GM12872 (cell line): ENCODE data around the gene SLC38A9.

Experiments
- TF ChIP-seq, protein P1 (sequence below): IDR thresholded peaks from 3 replicates; pipeline ENCODE4 v1.5.1; 2011; ENCODE audit warnings: low read depth, mild to moderate bottlenecking, low read length, moderate library complexity; ENCODE audit not compliant: insufficient read depth

The SLC38A9 gene

DNA sequence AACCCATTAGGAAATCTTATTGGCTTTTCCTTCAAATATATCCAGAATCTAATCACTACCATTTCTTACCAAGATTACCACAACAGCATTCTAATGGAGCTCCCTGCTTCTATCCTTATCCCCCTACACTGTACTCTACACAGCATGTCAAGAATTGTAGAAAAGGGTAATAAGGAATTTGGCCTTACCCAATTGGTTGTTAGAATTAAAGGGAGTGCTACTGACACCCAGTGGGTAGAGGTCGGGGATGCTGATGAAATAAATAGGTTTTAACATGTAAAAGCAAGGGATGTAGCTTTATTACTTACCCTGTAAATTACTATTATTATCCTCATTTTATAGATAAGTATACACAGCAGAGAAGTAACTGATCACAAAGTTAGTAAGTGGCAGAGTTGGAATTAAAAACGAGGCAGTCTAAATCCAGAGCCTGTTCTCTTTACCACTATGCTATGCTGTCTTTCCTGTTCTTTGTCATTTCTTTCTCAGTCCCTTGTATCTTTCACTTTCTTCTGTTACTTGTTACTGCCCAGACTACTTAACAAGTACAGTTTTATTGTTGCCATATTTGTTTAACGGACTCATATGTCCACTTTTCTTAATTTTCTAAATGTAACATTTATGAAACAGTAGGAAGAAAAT is 10.5 kb downstream of the SLC38A9 start:
- TF ChIP-seq, protein P1, sequence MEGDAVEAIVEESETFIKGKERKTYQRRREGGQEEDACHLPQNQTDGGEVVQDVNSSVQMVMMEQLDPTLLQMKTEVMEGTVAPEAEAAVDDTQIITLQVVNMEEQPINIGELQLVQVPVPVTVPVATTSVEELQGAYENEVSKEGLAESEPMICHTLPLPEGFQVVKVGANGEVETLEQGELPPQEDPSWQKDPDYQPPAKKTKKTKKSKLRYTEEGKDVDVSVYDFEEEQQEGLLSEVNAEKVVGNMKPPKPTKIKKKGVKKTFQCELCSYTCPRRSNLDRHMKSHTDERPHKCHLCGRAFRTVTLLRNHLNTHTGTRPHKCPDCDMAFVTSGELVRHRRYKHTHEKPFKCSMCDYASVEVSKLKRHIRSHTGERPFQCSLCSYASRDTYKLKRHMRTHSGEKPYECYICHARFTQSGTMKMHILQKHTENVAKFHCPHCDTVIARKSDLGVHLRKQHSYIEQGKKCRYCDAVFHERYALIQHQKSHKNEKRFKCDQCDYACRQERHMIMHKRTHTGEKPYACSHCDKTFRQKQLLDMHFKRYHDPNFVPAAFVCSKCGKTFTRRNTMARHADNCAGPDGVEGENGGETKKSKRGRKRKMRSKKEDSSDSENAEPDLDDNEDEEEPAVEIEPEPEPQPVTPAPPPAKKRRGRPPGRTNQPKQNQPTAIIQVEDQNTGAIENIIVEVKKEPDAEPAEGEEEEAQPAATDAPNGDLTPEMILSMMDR, result no peak

DNA sequence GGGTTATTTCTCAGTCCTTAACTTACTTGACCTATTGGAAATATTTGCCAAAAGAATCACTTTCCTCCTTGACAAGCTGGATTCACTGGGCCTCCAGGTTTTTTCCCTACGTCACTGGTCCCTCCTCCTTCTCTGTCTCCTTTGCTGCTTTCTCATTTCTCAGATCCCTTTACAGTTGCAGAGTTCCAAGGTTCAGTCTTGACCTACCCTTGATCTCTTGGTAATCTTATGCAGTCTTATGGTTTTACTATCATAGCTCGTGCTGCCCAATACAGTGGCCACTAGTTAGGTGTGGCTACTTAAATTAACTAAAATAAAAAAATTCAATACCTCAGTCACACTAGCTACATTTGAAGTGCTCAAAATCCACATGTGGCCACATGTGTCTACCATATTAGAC is 11.4 kb downstream of the SLC38A9 start:
- TF ChIP-seq, protein P1, result no peak

DNA sequence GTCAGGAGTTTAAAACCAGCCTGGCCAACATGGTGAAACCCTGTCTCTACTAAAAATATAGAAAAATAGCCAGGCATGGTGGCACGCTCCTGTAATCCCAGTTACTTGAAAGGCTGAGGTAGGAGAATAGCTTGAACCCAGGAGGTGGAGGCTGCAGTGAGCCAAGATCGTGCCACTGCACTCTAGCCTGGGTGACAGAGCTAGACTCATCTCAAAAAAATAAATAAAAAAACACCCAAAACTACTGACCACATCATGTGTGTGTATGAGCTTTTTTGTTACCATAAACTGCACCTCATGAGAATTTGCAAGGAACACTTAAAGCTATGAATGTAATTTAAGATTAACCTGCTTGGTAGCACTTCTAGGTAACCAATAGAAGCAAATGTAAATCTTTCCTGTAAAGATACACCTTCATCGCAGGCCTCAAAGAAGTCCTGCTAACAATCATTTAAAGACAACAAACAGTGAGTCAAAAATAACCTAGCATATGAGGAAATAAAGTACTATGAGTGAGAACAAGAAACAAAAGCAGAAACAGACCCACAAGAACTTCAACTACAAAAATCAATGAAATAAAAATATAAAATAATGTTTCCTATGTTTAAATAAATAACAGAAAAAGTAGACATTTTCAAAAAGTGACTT is 13.0 kb downstream of the SLC38A9 start:
- TF ChIP-seq, protein P1, result no peak

DNA sequence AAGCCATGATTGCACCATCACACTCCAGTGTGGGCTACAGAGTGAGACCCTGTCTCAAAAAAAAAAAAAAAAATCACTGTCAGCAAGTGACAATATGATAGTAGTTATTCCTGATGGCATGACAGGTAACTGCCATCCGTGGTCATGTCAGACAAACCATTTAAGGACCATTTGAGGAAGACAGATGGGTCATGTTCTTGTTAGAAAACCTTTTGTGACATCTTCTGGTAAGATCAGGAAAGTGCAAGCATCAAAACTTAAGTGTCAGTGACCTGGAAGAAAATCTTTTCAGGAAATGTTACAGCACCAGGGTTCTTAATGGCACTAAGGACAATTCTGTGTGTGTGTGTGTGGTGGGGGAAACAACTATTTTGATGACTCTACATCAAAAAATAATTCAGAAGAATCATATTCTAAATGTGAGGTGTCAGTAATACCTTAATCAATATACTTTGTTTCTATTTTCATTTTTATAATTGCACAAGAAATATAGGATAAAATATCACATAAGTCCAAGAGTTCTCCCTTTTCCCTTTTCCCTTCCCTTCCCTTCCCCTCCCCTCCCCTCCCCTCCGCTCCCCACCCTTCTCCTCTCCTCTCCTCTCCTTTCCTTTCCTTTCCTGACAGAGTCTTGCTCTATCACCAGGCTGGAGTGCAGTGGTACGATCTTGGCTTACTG is 17.8 kb downstream of the SLC38A9 start:
- TF ChIP-seq, protein P1, result peak; percentile 54

DNA sequence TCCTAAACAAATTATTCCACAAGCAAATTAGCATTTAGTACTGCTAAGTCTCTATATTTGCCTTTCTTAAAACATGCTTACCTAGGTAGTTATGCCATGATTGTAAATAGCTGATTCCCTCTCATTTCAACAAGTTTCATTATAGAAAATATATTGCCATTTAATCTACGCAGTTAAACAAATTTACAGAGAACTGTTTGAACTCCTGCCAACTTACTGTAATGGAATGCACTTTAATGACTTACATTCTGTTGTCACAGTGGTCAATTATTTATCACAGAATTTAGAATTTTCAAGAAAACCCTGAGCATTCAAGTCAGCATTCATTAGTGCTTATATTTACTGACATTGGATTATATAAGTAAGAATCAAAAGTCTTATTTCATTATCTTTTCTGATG is 19.6 kb downstream of the SLC38A9 start:
- TF ChIP-seq, protein P1, result no peak

DNA sequence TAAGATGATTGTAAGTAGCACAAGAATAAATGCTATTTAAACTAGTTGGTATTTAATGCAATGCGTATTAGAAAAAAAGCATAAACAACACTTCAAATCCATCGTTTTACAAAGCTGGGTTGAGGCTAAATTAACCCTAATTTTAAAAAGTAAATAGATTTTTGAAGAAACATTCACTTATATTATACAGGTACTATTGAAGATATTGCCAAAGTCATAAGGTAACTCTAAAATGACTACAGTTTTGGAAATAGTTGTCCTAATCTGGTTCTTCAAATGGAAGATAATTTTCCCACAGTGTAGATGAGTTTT is 20.1 kb downstream of the SLC38A9 start:
- TF ChIP-seq, protein P1, result no peak

DNA sequence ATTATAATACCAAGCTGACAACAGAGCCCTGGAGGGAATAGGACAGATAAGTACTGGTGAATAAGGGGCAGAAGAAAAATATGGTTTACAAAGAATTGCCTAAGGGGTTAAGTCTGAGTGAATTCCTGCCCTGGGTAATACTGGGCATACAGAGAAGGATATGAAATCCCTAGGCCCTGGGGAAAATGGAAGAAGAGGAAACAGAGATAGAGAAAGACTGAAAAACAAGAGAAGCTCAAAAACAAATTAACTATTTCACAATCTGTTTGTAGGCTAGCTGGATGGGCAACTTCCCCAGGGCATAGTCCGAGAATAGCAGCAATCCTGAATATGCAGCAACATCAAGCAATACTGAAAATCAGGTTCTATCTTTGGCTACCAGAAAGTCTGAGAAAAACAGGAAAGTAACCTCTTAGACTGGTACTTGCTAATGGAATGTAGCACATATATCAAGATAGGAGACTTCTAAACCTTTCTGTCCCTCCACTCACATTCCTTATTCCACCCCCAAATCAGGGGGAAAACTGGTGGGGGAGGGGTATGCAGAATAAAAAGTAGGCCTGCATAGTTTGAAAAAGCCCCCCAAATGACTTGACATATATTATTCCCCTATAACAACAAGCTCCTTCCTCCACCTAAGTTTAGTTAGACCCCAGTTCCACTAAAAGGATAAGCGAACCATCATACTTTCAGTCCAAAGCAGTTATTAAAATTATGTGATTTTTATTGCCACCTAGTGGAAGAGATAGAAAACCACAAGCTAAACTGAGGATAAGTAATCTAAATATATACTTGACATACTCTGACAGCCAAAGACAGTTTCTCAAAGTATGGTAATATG is 20.6 kb downstream of the SLC38A9 start:
- TF ChIP-seq, protein P1, result peak; percentile 33; the same call in 2 of the 3 replicates
